NT2/D1 (cell line): Measurements from ENCODE around the gene SYNE2.

Source experiments
- DNase-seq: peaks from one replicate; pipeline ENCODE4 v3.0.0-alpha.2; 2011; ENCODE audit warnings: low read depth, low spot score
- H3K27me3 ChIP-seq: 2 replicates; pipeline ENCODE4 v1.6.0; 2011; ENCODE audit warnings: mild to moderate bottlenecking; ENCODE audit not compliant: insufficient read length, insufficient read depth
- H3K36me3 ChIP-seq: 2 replicates; pipeline ENCODE4 v1.6.1; 2011; ENCODE audit warnings: mild to moderate bottlenecking, low read length, mixed read lengths; ENCODE audit not compliant: insufficient read depth, insufficient read length
- H3K4me1 ChIP-seq: 2 replicates; pipeline ENCODE4 v1.5.1; 2011; ENCODE audit not compliant: insufficient read depth, insufficient read length
- H3K4me3 ChIP-seq: 2 replicates; pipeline ENCODE4 v1.5.1; 2011; ENCODE audit warnings: low read depth; ENCODE audit not compliant: insufficient read length
- H3K9ac ChIP-seq: 2 replicates; pipeline ENCODE4 v1.6.0; 2011; ENCODE audit warnings: low read depth; ENCODE audit not compliant: insufficient read length
- H3K9me3 ChIP-seq: 2 replicates; pipeline ENCODE4 v1.5.1; 2011; ENCODE audit warnings: mild to moderate bottlenecking, low read length; ENCODE audit not compliant: insufficient read depth
- SUZ12 ChIP-seq: IDR thresholded peaks from 2 replicates; pipeline ENCODE4 v1.6.1; 2011; ENCODE audit not compliant: insufficient read length, insufficient read depth; ENCODE audit errors: extremely low read depth
- YY1 ChIP-seq: IDR thresholded peaks from 2 replicates; pipeline ENCODE4 v1.6.1; 2011; ENCODE audit not compliant: insufficient read length, insufficient read depth
- ZNF274 ChIP-seq: IDR thresholded peaks from 2 replicates; pipeline ENCODE4 v1.6.1; 2011; ENCODE audit warnings: mild to moderate bottlenecking, low read depth, low read length

SYNE2 gene

DNA sequence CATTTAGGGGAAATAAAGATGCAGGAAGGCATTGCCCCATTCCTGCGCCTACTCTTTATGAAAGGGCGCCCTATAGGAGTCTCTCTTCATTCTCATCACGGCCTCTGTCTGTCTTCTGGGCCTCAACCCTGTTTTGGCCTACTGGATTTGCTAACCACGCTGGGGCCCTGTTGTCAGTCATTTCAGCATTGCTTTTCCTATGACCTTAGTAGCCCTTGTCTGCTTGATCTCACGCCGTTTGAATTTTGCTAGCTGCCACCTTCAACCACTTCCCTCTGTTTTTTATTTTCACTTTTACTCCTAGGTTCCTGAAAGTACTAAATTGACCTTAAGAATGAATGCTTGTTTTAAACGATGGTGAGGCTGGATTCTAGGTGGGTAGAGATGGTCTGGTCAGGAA lies 139.0 kb downstream of the SYNE2 start:
- Histone ChIP-seq H3K36me3 (peaks cover 17% of the 10 kb centered on the region), H3K9ac (no peak overlapping the region)
- no peak for DNase-seq

DNA sequence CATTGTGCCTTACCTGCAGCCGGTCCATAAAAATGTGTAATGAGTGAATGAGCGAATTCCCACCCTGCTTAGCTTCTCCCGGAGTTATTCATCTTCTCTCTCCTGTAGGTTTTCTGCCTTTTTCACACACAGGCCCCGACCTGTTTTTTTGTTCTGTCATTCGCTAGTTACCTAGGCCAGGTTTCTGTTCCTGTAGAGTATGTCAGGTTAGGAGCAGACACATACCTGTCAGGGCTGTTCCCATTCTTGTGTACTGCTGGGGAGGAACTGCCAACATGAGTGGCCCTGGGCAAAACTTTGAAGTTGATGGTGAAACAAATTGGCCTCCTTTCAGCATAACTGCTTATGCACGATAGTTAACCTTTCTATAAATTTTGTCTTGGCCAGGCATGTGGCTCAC lies 140.1 kb downstream of the SYNE2 start:
- Histone ChIP-seq H3K36me3 (peaks cover 25% of the 10 kb centered on the region), H3K9ac (no peak overlapping the region), H3K4me1 (no peaks in the 10 kb centered on the region), H3K4me3 (no peak overlapping the region), H3K27me3 (no peaks in the 10 kb centered on the region), H3K9me3 (no peaks in the 10 kb centered on the region)
- no peak for DNase-seq
- no peak for TF ChIP-seq YY1
- TF ChIP-seq ZNF274, result no peak
- no peak for TF ChIP-seq SUZ12

More for the DNA sequence above, 139.0 kb downstream of the SYNE2 start:
- no peaks in the 10 kb centered on the region for H3K27me3 ChIP-seq
- H3K4me3 ChIP-seq, result no peak overlapping the region
- TF ChIP-seq ZNF274 (no peak), SUZ12 (no peak), YY1 (no peak)
- H3K4me1 ChIP-seq, result no peaks in the 10 kb centered on the region
- no peaks in the 10 kb centered on the region for H3K9me3 ChIP-seq

DNA sequence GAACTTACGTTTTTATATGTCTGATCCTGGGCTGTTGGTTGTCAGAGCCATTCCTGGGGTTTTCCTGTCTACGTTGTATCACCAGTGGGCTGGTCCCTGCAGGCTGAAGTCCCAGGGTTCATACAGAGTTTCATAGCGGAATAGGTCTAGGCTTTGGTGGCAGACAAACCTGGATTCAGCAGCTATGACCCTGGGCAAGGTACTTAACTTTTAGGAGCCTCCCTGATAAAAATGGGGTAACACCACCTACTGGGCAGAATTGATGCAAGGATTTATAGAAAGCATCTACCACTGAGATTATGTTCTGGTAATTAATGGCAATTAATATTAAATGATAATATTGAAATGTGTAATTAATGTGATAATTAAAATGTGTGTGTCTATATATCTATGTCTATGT lies 141.2 kb downstream of the SYNE2 start:
- no peak for DNase-seq
- no peaks in the 10 kb centered on the region for H3K9me3 ChIP-seq
- H3K4me1 ChIP-seq, result no peaks in the 10 kb centered on the region
- peaks cover 25% of the 10 kb centered on the region for H3K36me3 ChIP-seq
- no peaks in the 10 kb centered on the region for H3K27me3 ChIP-seq
- TF ChIP-seq SUZ12 (no peak), YY1 (no peak), ZNF274 (no peak)
- H3K9ac ChIP-seq, result no peak overlapping the region
- no peak overlapping the region for H3K4me3 ChIP-seq

DNA sequence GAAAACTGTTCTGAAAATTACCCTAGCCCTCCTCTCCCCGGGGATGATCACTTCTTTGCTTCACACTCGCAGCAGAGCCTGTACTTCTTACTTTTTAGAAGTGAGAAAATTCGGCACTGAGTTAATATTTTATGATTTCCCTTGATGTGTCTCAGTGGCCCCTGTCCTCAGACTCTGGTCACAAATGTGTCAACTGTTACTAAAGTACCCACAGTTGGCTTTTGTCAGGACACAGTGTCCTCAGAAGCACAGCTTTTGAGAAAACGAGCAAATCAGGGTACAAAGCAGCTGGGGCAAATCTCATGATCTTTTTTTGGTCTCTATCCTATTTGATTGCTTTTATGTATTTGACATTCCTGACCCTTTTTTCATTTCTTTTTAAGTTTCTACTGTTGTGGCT lies 142.5 kb downstream of the SYNE2 start:
- Histone ChIP-seq H3K27me3 (no peaks in the 10 kb centered on the region), H3K9me3 (no peaks in the 10 kb centered on the region), H3K9ac (no peak overlapping the region), H3K4me3 (no peak overlapping the region), H3K36me3 (peaks cover 29% of the 10 kb centered on the region), H3K4me1 (no peaks in the 10 kb centered on the region)
- no peak for DNase-seq
- TF ChIP-seq SUZ12, result no peak
- TF ChIP-seq YY1, result no peak
- no peak for TF ChIP-seq ZNF274

DNA sequence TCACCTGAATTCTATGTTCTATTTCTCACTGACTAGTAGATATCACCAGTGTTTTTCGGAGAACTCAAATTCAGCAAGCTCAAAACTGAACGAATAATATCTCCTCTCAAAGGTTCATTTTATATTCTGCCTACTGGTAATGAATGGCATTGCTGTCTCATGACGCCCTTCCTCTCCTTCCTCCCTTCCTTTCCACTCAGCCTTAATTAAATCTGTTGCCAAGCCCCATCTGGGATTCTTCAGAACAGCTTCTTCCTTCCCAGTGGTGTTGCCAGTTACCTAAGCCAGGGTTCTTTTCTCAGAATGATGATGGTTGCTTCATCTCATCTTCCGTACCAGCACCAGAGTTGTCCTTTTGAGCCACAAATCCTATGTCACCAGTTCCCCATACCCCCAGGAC lies 143.2 kb downstream of the SYNE2 start:
- Histone ChIP-seq H3K9ac (no peak overlapping the region), H3K36me3 (peaks cover 26% of the 10 kb centered on the region), H3K4me3 (no peak overlapping the region), H3K27me3 (no peaks in the 10 kb centered on the region), H3K4me1 (no peaks in the 10 kb centered on the region), H3K9me3 (no peaks in the 10 kb centered on the region)
- no peak for DNase-seq
- TF ChIP-seq YY1 (no peak), ZNF274 (no peak), SUZ12 (no peak)

DNA sequence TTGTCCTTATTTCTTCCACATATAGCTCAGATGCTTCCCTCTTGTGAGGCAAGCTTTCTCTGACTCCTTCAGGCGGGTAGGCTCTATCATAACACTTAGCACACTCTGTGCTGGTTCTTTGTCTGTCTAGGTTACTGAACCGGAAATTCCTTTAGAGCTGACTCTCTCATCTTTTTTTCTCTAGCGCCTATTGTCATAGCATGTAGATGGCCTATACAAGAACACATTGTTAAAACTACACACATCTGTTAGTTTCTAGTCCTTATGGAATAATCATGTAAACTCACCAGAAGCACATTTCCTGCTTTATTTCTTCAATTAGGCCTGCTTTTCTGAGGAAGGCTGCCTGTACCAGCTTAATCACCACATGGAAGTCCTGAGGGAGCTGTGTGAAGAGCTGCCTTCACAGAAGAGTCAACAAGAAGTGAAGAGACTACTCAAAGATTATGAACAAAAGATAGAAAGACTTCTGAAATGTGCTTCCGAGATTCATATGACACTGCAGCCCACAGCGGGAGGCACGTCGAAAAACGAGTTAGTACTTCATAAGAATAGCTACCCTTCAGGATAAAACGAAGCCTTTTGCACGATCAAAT lies 143.9 kb downstream of the SYNE2 start:
- no peak for DNase-seq
- no peak for TF ChIP-seq SUZ12
- no peak for TF ChIP-seq ZNF274
- TF ChIP-seq YY1, result no peak
- Histone ChIP-seq H3K9ac (no peak overlapping the region), H3K4me3 (no peak overlapping the region), H3K4me1 (no peaks in the 10 kb centered on the region), H3K27me3 (no peaks in the 10 kb centered on the region), H3K9me3 (no peaks in the 10 kb centered on the region), H3K36me3 (peaks cover 22% of the 10 kb centered on the region)

DNA sequence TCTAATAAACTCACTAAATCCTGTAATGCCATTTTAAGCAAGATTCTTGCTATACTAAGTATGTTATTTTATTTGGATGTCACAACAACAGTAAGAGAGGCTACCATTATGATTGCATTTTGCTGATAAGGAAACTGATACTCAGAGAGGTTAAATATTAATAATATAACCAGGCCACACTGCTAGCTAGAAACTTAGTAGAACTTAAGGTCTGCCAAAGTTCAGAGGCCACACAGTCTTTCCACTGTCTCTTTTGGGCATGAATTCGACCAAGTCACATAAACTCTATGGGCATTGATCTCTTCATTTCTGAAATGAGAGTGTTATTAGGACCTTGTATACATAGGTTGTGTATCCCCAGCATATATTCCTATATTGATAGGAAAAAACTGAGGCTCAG lies 147.9 kb downstream of the SYNE2 start:
- Histone ChIP-seq H3K9ac (no peak overlapping the region), H3K9me3 (no peaks in the 10 kb centered on the region), H3K4me3 (no peak overlapping the region), H3K4me1 (no peaks in the 10 kb centered on the region), H3K36me3 (peaks cover 24% of the 10 kb centered on the region), H3K27me3 (no peaks in the 10 kb centered on the region)
- TF ChIP-seq SUZ12 (no peak), YY1 (no peak), ZNF274 (no peak)
- DNase-seq, result no peak

DNA sequence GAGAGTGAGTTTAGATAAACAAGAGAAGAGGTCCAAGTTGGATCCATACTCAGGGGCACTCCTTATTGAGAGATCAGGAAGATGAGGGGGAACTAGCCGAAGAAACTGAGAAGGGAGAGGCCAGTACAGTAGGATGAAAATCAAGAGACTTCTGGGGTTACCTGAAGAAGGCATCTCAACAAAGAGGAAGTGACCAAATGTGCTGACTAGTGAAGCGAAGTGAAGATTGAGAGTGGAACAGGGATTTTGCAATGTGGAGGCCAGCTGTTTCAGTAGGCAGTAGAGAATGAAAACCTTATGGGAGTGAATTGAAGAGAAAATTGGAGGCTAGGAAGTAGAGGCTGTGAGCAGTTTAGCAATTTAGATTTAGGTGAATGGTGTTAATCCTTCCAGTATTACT lies 153.0 kb downstream of the SYNE2 start:
- no peak overlapping the region for H3K4me3 ChIP-seq

More for the DNA sequence above, 153.0 kb downstream of the SYNE2 start:
- Histone ChIP-seq H3K27me3 (no peaks in the 10 kb centered on the region), H3K9ac (no peak overlapping the region), H3K4me1 (no peaks in the 10 kb centered on the region), H3K9me3 (no peaks in the 10 kb centered on the region), H3K36me3 (peaks cover 16% of the 10 kb centered on the region)
- TF ChIP-seq SUZ12 (no peak), ZNF274 (no peak), YY1 (no peak)
- DNase-seq, result no peak
